Right lung (tissue), 5 donors: ENCODE data around the gene SLC1A4. TPM values are rescaled to one million over a fixed set of nuclear protein-coding genes. Genes with fewer than 3 reads are reported as not detected.

ENCODE experiments used
- DNase-seq, 2 donors: peaks; one replicate each; pipeline ENCODE4 v3.0.0-alpha.2; 2013
- polyA plus RNA-seq, 5 donors: library from polyadenylated mRNA; unstranded; fragments of 120-200 nt; gene quantifications; one replicate each; pipeline versions ENCODE4 v1.2.1 to v1.2.3, GENCODE V29; 2013; ENCODE audit warnings: inconsistent platforms in 1 of 5, low replicate concordance in 1 of 5; ENCODE audit not compliant: insufficient read length in 5 of 5, insufficient read depth in 1 of 5

The SLC1A4 gene
- polyA plus RNA-seq, 5 donors: 4.6 to 8.0 (median 7.9) TPM

GRCh38 chr2:65046633-65047407 is 57.6 kb downstream of the SLC1A4 start:
- DNase-seq: no peak

DNA sequence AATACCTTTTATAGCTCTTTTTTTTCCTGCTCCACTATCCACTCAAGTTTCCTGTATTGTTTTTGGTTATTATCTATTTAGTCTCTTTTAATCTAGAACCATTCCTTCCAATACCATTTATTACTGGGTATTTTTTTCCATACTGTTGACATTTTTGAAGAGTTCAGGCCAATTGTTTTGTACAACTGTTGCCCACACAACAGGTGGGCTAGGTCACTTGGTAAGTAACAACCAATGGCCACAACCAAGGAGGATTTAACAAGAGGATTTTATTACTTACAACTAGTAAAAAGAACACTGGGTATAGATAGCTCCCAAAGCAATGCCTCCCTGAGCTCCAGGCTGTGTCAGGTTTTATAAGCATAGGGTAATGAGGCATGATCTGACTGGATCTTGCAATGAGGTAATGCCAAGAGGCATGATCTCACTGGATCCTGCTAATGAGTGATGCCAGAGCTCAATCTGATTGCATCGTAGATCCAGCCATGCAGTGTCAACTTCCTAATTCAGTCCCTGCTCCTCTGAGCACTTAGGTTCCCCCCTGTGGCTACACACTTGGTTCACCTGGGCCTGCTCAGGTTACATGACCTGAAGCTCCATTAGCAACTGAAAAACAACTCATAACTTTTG is 59.9 kb downstream of the SLC1A4 start:
- no peak for DNase-seq

DNA sequence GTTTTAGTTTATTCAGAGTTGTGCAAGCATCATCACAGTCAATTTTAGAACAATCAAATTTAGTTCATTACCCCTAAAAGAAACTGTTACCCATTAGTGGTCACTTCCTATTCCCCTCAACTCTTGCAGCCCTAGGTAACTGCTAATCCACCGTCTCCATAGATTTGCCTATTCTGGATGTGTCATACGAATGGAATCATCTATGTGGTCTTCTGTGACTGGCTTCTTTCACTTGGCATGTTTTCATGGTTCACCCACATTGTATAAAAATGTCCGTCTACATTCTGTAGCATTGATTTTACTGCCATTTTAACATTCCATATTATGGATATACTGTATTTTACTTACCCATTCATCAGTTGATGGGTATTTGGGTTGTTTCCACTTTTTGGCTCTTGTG is 61.7 kb downstream of the SLC1A4 start:
- DNase-seq: no peak

DNA sequence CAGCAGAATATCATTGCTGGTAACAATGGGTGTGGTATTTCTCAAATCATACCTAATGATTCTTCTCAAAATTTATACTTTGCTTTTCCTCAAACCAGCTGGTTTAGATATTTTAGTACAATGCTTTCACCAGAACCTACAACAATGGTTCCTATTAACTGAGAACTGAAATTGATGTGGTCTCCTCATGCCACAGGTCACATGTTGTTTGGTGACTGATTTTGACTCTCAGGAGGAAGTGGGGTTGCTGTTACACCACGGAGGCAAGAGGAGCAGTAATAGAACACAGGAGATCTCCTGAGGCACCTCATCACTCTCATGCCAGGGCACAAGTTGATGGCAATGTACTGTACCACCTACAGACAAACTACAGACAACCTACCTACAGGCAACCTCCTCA is 64.0 kb downstream of the SLC1A4 start:
- no peak for DNase-seq

DNA sequence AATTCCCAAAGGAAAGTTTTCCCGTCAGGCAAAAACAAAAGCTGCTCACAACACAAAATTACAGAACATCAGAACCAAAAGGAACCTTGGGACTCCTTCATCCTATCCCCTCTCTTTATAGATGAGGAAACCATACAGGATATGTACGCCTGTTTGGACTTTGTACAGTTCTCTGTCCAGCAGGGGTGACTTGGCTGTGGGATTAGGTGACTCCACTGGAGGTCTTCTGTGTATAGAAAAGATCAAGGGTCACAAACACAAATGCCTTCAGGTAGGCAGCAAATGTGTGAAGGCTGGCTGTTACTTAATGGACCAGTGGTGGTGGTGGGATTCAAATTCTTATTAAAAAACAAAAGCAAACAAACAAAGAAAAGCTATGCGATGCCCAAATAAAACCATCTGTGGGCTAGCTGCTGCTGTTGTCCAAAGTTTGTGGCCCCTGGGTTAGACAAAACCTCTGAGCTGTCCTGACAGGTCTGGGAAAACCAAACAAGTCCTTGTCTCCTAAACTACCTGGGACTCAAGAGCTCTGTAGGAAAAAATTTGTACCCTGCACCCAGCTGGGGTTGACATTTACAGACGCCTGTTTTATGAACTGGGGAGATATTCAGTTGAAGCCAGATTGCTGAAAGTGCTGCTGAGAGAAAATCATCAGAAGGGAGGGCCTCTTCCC is 65.7 kb downstream of the SLC1A4 start:
- DNase-seq: no peak

DNA sequence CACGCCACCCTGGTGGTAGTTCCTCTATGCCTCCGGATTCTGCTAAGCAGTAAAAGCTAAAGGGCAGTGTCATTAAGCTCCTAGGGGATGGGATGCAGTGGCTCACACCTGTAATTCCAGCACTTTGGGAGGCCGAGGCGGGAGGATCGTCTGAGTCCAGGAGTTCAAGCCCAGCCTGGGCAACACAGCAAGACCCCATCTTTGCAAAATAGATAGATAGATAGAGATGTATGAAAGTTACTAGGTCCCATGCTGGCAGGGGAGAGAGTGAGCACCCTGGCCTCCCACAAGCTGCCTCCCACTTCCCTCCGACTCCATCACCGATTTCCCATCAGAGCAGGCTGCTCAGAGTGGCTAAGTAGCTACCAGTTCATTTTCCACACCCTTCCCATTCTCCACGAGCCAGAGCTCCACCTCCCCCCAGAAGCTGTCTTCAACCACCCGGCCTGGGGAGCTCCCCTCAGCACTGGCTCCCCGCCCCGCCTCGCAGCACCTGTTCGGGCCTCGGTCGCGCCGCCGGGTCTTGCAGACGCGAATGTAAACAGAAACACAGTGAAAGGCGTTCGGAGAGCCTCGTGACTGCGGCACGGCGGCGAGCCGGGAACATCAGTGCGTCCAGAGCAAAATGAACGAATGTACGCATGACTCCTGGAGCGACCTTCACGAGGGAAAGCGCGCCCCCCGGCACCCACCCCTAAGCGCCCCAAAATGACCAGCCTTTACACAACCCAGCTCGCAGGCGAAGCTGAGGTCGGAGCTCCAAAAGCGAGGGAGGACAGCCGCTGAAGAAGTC is 66.4 kb downstream of the SLC1A4 start:
- no peak for DNase-seq

DNA sequence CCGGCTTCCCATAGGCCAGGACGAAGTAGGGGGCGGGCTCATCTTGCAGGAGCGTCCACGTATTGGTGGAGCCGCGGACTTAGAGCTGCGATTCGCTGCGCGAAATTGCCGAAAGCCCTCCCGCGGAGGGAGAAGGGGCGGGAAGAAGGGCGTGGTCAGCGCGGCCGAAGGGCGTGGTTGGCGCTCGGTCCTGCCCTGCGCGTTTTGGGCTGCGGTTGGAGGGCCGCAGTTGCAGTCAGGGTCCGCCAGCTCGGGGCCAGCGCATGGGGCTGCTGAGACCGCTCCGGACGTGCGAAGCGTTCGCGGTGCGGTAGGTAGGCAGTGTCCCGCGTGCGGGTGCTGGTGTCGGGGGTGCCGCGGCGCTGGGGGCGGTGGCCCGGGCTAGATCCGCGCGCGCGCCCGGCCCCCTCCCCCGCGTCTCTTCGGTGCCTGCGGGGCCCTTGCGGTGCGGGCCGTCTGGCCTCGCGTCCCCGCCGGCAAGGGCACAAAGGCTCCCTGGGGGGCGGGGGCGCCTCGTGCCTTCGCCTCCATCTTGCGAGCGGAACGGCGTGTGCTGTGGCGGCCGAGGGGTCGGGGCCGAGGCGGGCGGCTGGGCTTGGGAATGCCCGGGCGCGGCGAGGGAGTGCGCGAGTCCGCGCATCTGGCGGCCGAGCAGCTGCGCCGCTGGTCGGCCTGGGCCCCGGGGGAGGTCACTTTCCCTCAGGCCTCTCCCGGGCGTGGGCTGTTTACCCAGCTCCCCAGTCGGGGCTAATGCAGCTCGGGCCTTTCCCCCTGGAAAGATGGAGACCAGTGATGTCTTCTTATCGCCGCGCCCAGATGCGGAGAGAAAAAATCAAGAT is 67.2 kb downstream of the SLC1A4 start, which contains the start of gene CEP68:
CEP68 (plus strand) TSS at position 202 of the 839 bp plus-strand sequence. CDS start 13,029 bp downstream, outside the sequence.
- DNase-seq: peak; percentile 98

GRCh38 chr2:65057054-65057375 is 67.8 kb downstream of the SLC1A4 start:
- DNase-seq: no peak

GRCh38 chr2:65057391-65058052 is 68.3 kb downstream of the SLC1A4 start:
- no peak for DNase-seq

DNA sequence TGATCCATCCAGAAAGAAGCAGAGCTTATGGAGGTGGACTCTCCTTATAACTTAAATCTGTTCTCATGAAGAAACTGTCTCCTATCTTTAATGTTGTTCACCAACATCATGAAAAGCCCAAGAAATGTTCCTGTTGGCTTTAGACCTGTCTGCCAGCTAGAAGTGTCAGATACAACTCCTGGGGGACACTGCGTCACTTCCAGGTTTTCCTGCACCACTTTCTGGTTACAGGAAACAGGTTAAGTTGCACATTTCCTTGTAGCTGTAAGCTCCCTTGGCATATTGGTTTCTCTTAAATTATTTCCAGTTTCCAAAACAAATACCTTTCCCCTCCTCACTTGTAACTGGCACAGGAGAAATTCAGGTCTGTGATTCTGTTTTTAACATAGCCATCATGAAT is 69.9 kb downstream of the SLC1A4 start:
- DNase-seq: no peak

- no peak for DNase-seq
These were observed 72.1 kb downstream of the SLC1A4 start for GRCh38 chr2:65061146-65061909.

- DNase-seq: no peak
These were observed 72.7 kb downstream of the SLC1A4 start for GRCh38 chr2:65061910-65062339.

DNA sequence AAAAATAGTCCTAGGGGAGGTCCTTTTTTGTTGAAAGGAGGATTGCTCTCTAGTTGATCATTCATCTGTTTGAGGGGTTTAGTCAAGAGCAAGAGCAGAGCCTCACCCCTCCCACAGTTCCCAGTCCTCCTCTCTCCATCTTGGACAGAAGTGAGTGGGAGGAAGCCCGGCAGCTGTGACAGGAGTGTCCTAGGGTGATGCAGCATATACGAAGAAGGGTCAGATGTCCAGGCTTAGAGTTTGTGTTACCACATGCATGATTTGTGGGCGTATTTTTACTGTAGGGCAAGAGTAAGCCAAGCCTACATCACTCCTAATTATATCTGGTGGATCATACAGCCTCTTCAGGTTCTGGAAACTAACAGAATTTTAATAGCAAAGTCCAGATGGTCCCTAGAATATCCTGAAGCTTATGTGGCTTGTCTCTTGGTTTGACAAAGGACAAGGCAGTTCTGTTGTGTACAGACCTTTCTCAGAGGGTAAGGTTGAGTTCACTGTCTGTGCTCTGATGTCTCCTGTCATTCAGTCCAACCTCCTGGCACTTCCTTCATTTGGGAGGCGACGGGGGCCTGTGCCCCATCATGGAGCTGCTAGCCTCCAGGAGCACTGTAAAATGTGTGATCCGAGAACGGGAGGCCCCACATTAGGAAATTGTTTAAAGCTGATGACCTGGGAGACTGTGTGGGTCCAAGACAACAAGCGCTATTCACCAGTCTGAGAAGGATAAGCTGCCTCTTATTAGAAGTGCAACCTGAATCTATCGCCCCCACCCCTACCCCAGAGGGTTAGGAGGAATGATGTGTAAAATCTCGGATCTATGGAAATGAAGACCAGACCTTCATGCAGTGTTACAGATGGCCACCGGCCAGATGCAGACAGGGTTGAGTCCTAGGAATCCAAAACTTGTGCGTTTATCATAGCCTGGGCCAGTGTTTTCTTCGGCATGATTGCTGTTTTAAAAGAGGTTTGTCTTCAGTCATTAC is 73.9 kb downstream of the SLC1A4 start:
- no peak for DNase-seq

GRCh38 chr2:65064728-65065552 is 75.7 kb downstream of the SLC1A4 start:
- no peak for DNase-seq

DNA sequence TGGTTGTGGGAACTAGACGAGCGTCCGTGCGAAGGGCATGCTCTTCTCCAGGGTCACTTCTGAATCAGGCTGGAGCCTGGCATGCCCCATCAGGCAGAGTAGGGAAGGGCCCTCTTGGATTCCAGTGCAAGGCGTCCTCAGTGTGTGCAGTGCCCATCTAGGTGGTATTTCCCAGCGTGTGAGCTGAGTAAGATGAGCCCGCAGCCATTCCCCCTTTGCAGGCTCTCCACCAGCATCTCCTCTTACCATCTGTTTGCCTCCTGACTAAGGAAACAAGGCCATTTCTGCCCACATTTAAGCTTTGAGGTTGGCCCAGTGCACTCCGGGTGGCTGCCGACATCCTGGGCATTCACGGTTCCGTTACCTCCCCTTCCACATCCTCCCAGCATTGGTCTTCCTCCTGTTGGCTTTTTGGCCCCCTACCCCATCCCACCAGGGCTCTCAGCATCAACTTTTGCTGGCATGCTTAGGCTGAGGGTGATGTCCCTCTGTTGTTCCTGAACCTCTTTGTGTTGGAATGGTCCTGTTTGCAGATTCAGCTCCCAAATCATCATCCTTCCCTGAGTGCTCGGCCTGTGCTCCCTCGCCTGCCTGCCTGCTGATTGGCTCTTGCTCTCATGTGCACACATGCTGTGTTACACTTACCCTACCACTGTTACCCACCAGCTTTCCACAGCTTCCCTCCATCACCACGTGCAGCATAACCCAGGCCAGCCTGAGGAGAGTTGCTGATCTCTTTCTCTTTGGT is 78.8 kb downstream of the SLC1A4 start:
- DNase-seq: no peak

GRCh38 chr2:65069439-65069824 is 80.2 kb downstream of the SLC1A4 start:
- no peak for DNase-seq
